GM12872 (cell line): Measurements from ENCODE around the gene ZBTB7B.

Experiments used
- CTCF ChIP-seq: IDR thresholded peaks from 3 replicates; pipeline ENCODE4 v1.5.1; 2011; ENCODE audit warnings: low read depth, mild to moderate bottlenecking, low read length, moderate library complexity; ENCODE audit not compliant: insufficient read depth

ZBTB7B gene

GRCh38 chr1:154969860-154970452, 32.6 kb upstream of the ZBTB7B start:
- TF ChIP-seq CTCF = no peak

- TF ChIP-seq CTCF = no peak
Measured at GRCh38 chr1:154970631-154971340, 31.8 kb upstream of the ZBTB7B start, which contains the start of gene SHC1. Gene SHC1 (minus strand): TSS chr1:154970747. CDS start chr1:154970526, 221 bp downstream.

GRCh38 chr1:154971341-154971998, 31.1 kb upstream of the ZBTB7B start:
- no peak for TF ChIP-seq CTCF

GRCh38 chr1:154972213-154972516, 30.4 kb upstream of the ZBTB7B start:
- no peak for TF ChIP-seq CTCF

GRCh38 chr1:154972517-154973343, 29.9 kb upstream of the ZBTB7B start:
- no peak for TF ChIP-seq CTCF

GRCh38 chr1:154973344-154974101, 29.1 kb upstream of the ZBTB7B start:
- TF ChIP-seq CTCF = no peak
